ENCODE measurements around the gene SCD.

Gene SCD

DNA sequence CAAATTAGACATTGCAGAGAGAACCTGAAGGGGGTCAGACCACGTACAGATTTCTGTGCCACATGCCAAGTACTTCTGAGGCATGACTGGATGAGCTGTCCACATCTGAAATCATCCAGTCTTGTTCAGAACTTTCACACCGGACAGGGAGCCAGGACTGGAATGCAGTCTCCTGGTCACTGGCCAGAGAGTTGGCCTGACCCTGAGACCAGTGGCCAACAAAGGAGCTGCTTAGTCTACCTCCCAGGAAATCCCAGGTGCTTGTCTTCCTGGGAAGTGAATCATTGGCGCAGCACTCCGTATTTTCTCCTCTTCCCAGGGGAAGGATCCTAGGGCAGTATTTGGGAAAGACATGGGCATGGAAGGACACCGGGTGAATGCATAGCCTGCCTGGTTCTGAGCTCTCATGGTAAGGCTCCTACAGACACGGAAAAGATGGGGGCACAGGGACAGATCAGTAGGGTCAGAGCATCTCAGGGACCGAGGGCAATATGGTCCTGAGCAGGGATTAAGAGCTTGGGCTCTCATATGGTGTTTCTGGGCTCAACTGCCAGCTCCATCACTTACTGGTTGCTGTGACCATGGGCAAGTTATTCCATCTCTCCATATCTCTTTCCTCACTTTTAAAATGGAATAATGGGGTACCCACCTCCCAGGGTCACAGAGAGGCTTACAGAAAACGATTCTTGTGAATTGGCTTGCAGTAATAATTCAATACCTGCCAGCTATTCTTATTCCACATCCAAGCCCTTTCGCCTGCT lies 1.3 kb upstream of the SCD start:
- TF ChIP-seq TAF1 (IDR thresholded peaks at IDR 0.05; ENCODE audit: borderline replicate concordance, insufficient read depth, low read length): no peak
- TF ChIP-seq FOXP2 (optimal IDR thresholded peaks at IDR 0.05; ENCODE audit: borderline replicate concordance, extremely low read depth, extremely low read length, insufficient read depth): no peak
- no peak for TF ChIP-seq POLR2AphosphoS5 (IDR thresholded peaks at IDR 0.05; ENCODE audit: low read depth, low read length)
- no peak; the same call in 1 of the 2 replicates for TF ChIP-seq SIN3A (IDR thresholded peaks at IDR 0.05; ENCODE audit: borderline replicate concordance, insufficient read depth, low read length)
- TF ChIP-seq, protein P1, sequence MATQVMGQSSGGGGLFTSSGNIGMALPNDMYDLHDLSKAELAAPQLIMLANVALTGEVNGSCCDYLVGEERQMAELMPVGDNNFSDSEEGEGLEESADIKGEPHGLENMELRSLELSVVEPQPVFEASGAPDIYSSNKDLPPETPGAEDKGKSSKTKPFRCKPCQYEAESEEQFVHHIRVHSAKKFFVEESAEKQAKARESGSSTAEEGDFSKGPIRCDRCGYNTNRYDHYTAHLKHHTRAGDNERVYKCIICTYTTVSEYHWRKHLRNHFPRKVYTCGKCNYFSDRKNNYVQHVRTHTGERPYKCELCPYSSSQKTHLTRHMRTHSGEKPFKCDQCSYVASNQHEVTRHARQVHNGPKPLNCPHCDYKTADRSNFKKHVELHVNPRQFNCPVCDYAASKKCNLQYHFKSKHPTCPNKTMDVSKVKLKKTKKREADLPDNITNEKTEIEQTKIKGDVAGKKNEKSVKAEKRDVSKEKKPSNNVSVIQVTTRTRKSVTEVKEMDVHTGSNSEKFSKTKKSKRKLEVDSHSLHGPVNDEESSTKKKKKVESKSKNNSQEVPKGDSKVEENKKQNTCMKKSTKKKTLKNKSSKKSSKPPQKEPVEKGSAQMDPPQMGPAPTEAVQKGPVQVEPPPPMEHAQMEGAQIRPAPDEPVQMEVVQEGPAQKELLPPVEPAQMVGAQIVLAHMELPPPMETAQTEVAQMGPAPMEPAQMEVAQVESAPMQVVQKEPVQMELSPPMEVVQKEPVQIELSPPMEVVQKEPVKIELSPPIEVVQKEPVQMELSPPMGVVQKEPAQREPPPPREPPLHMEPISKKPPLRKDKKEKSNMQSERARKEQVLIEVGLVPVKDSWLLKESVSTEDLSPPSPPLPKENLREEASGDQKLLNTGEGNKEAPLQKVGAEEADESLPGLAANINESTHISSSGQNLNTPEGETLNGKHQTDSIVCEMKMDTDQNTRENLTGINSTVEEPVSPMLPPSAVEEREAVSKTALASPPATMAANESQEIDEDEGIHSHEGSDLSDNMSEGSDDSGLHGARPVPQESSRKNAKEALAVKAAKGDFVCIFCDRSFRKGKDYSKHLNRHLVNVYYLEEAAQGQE (IDR thresholded peaks at IDR 0.05; ENCODE audit: insufficient read depth in 1 of 2, low read depth in 2 of 2, low read length in 2 of 2): peak; percentile 67 to 85

DNA sequence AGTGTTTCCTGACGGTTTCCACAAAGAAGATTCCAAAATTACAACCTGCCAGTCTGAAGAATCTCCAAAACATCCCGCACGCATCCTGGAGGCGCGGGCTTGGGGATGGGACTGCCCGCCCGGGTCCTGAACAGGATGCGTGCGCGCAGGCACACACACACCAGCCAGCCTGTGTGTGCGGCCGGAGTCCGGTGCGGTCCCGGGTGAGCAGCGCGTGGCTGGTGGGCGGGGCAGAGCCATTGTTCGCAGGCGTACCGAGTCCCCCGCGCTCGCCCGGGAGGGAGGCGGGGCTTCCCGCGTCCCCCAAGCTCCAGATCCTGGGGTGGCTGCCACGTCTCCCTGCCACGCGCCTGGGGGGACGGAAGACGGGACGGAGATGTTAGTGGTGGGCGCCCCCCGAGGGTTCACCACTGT lies 675 bp upstream of the SCD start:
- TF ChIP-seq FOXP2 (optimal IDR thresholded peaks at IDR 0.05; ENCODE audit: borderline replicate concordance, extremely low read depth, extremely low read length, insufficient read depth) (peak; percentile 83), TAF1 (IDR thresholded peaks at IDR 0.05; ENCODE audit: borderline replicate concordance, insufficient read depth, low read length) (no peak), POLR2AphosphoS5 (IDR thresholded peaks at IDR 0.05; ENCODE audit: low read depth, low read length) (no peak), SIN3A (IDR thresholded peaks at IDR 0.05; ENCODE audit: borderline replicate concordance, insufficient read depth, low read length) (peak; percentile 47; the same call in 1 of the 2 replicates)
- TF ChIP-seq, protein P1 (IDR thresholded peaks at IDR 0.05; ENCODE audit: insufficient read depth in 1 of 2, low read depth in 2 of 2, low read length in 2 of 2): 0 out of 4 replicates have a peak, but pooled peaks of 1 of the 2 experiments have one; percentile 20

DNA sequence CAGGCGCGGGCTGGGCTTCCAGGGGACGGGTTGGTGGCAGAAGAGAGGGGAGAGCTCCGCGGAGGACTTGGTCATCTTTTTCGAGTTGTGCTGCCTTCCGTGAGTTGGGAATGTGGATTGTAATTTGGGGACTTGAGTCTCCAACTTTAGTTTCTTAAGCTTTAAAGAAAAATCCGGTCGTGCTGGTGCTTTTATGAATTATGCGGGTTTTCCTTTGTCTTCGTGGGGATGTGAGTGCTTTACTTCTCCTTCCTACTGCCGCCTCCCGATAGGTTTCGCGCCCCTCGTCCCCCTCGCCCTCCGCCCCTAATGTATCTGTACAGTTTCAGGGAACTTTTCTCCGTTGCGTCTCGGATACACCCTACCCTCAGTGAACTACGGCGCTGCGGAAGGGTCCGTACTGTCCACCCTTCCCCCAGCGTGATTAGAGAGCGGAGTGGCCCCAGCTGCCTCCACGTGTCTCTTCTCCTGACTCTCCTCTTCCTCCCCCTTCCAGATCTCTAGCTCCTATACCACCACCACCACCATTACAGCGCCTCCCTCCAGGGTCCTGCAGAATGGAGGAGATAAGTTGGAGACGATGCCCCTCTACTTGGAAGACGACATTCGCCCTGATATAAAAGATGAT lies 649 bp downstream of the SCD start:
- TF ChIP-seq TAF1 (IDR thresholded peaks at IDR 0.05; ENCODE audit: borderline replicate concordance, insufficient read depth, low read length): peak; percentile 50; the same call in 1 of the 2 replicates
- no peak for TF ChIP-seq FOXP2 (optimal IDR thresholded peaks at IDR 0.05; ENCODE audit: borderline replicate concordance, extremely low read depth, extremely low read length, insufficient read depth)
- TF ChIP-seq SIN3A (IDR thresholded peaks at IDR 0.05; ENCODE audit: borderline replicate concordance, insufficient read depth, low read length): 0 out of 2 replicates have a peak, but pooled peaks have one; percentile 19
- TF ChIP-seq POLR2AphosphoS5 (IDR thresholded peaks at IDR 0.05; ENCODE audit: low read depth, low read length): no peak
- TF ChIP-seq, protein P1 (IDR thresholded peaks at IDR 0.05; ENCODE audit: insufficient read depth in 1 of 2, low read depth in 2 of 2, low read length in 2 of 2): 0 out of 4 replicates have a peak, but pooled peaks of 1 of the 2 experiments have one; percentile 12

DNA sequence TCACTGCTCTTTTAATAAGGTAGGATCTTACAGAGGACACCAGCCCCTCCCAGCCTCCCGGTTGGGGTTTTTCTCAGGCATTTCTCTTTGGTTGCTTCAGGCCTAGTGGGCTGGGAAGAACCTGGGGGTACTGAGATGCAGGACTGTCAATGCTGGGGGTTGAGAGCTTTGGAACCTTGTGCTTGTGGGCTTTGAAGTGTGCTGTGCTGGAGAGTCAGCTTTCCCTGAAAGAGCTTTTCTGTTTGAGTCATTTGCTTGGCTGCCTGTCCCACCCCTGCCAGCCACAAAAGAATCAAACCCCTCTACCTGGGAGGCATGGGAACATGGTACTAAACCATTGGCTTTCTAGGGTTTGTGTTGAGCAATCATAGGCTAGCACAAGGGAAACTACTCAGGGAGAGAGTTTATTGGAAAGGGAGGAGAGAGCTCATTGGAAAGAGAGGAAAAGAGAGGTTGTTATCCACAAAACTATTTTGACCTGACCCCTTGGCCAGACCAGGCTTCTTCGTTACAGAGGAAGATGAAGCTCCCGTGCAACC lies 1.4 kb downstream of the SCD start:
- TF ChIP-seq, protein P1 (IDR thresholded peaks at IDR 0.05; ENCODE audit: insufficient read depth in 1 of 2, low read depth in 2 of 2, low read length in 2 of 2): no peak
- TF ChIP-seq POLR2AphosphoS5 (IDR thresholded peaks at IDR 0.05; ENCODE audit: low read depth, low read length) (no peak), TAF1 (IDR thresholded peaks at IDR 0.05; ENCODE audit: borderline replicate concordance, insufficient read depth, low read length) (no peak), SIN3A (IDR thresholded peaks at IDR 0.05; ENCODE audit: borderline replicate concordance, insufficient read depth, low read length) (no peak), FOXP2 (optimal IDR thresholded peaks at IDR 0.05; ENCODE audit: borderline replicate concordance, extremely low read depth, extremely low read length, insufficient read depth) (no peak)
